ENCODE measurements around the gene ASB8.
A peak's percentile ranks its signal among the peaks of the same experiment; 100 is the strongest.
"Not testable (repeated sequence)": the region's sequence is repeated elsewhere in the genome, so short reads cannot be mapped to it uniquely, and the experiment has no call there.

The ASB8 gene

DNA sequence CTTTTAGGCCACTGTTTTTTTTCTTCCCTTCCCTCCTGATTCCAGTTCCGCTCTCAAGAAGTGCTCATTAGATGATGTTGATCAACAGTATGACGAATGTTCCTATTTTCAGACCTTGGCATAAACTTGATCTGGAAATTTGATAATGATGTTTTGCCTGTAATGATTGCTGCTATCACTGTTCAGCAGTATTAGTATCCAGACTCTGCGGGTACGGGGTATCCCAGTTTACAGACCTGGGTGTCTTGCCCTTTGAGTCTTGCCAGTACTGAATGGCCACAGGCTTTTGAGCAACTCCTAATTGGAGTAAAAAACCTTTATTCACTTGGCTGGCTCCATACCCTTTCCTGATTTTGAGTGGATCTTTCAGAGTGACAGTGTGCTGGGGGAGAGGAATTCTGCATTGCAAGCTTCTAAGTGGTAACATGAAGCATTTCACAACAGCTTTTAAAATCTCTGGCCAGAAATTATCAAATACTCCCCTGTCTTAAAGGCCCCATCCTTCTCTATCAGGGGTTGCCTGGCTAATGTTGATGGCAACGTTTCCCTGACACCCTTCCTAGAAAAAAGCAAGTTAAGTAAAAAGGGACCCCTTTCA, 5.9 kb upstream of the ASB8 start:
- DNase-seq = no peak

GRCh38 chr12:48160807-48161206, 3.5 kb upstream of the ASB8 start:
- TF ChIP-seq, protein P1, sequence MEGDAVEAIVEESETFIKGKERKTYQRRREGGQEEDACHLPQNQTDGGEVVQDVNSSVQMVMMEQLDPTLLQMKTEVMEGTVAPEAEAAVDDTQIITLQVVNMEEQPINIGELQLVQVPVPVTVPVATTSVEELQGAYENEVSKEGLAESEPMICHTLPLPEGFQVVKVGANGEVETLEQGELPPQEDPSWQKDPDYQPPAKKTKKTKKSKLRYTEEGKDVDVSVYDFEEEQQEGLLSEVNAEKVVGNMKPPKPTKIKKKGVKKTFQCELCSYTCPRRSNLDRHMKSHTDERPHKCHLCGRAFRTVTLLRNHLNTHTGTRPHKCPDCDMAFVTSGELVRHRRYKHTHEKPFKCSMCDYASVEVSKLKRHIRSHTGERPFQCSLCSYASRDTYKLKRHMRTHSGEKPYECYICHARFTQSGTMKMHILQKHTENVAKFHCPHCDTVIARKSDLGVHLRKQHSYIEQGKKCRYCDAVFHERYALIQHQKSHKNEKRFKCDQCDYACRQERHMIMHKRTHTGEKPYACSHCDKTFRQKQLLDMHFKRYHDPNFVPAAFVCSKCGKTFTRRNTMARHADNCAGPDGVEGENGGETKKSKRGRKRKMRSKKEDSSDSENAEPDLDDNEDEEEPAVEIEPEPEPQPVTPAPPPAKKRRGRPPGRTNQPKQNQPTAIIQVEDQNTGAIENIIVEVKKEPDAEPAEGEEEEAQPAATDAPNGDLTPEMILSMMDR (IDR thresholded peaks at IDR 0.05) = no peak
- intact Hi-C loops (cut with DNase I; ENCODE audit: low total_unique reads) = no loop called here
- Histone ChIP-seq H3K36me3 (no peaks in the 10 kb centered on the region), H3K9me3 (no peaks in the 10 kb centered on the region), H3K27ac (no peak overlapping the region), H3K4me1 (peaks cover 0 to 14% (median 11%) of the 10 kb centered on the region in 4 donors), H3K27me3 (peaks cover 0 to 6% of the 10 kb centered on the region in 2 donors), H3K4me3 (no peak overlapping the region)
- DNase-seq = peak in 1 of 2 donors; percentile 35

More for the DNA sequence above, 5.9 kb upstream of the ASB8 start:
- H3K27me3 ChIP-seq = peaks cover 0 to 15% of the 10 kb centered on the region in 2 donors
- no peaks in the 10 kb centered on the region for H3K36me3 ChIP-seq
- H3K9me3 ChIP-seq = no peaks in the 10 kb centered on the region
- H3K27ac ChIP-seq = no peak overlapping the region
- intact Hi-C loops (cut with DNase I; ENCODE audit: low total_unique reads) = no loop called here
- no peak overlapping the region for H3K4me3 ChIP-seq
- H3K4me1 ChIP-seq = no peaks in the 10 kb centered on the region
- TF ChIP-seq, protein P1 (IDR thresholded peaks at IDR 0.05) = no peak

DNA sequence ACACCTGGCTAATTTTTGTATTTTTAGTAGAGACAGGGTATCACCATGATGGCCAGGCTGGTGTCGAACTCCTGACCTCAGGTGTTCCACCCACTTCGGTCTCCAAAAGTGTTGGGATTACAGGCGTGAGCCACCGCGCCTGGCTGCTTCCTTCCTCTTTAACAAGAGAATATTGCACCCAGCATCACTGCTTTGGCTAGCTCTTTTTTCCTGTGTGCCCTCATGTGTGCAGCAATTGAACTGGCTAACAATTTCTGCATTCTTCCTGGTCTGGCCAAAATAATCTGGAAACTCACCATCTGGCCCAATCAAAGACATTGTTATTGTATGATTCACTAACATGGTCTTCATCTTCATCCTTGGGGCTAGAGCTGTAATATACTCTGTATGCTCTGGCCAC, 2.7 kb upstream of the ASB8 start:
- no peaks in the 10 kb centered on the region for H3K9me3 ChIP-seq
- no peaks in the 10 kb centered on the region for H3K36me3 ChIP-seq
- TF ChIP-seq, protein P1 (IDR thresholded peaks at IDR 0.05) = no peak
- peaks cover 0 to 4% of the 10 kb centered on the region in 2 donors for H3K27me3 ChIP-seq
- intact Hi-C loops (cut with DNase I; ENCODE audit: low total_unique reads) = no loop called here
- peaks cover 0 to 16% (median 12%) of the 10 kb centered on the region in 4 donors for H3K4me1 ChIP-seq
- no peak overlapping the region for H3K4me3 ChIP-seq
- H3K27ac ChIP-seq = no peak overlapping the region
- DNase-seq = no peak

DNA sequence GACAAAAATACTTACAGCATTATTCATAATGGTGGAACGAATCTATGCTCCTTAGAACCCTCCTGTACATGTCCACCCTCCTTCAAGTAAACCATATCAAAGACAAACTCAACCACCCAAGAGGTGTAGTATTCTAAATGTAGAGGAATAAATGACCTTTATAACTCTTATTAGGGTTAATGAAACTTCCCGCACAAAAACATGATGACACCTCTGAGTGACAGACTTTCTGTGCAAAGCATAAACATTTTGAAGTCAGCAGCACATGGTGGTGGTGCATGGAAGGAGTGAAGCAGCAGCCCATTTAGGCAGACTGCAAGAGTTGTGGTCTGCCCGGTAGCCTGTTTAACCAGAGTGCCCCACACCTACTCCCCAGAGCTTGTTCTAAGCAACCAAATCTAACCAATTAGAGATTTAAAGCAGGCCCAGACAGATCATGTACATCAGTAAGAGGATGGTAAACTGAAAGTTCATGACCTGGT, 615 bp upstream of the ASB8 start:
- intact Hi-C loops (cut with DNase I; ENCODE audit: low total_unique reads) = loop anchor here (5.0 kb wide), 1 partner anchor 51 kb away; the partner anchor contains the start of gene SENP1
- H3K27me3 ChIP-seq = peaks cover 0 to 4% of the 10 kb centered on the region in 2 donors
- H3K36me3 ChIP-seq = peaks cover 5 to 11% (median 7%) of the 10 kb centered on the region in 3 donors
- DNase-seq = no peak
- TF ChIP-seq, protein P1 (IDR thresholded peaks at IDR 0.05) = no peak
- H3K9me3 ChIP-seq = no peaks in the 10 kb centered on the region
- H3K27ac ChIP-seq = peak overlapping the region; percentile 86 to 94
- peak overlapping the region; percentile 83 to 97 for H3K4me3 ChIP-seq
- peaks cover 0 to 16% (median 12%) of the 10 kb centered on the region in 4 donors for H3K4me1 ChIP-seq

DNA sequence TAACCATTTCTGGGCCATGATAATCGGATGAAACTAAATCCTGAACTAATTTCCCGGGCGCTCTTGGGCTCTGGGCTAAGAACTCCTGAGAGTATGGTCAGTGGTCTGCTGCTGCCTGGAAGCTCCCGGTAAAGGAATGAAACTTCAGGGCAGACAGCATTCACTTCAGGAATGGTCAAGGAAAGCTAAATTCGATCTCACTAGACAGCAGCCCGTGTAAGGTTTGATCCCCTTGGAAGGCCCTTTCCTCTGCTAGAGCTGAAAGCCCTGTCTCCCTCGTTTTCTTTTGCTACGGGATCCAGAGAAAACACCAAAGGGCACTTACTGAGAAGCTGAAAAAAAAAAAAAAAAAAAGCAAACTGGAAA, 680 bp downstream of the ASB8 start:
- Histone ChIP-seq H3K27ac (peak overlapping the region; percentile 86 to 94), H3K9me3 (no peaks in the 10 kb centered on the region), H3K4me1 (peaks cover 0 to 16% (median 12%) of the 10 kb centered on the region in 4 donors), H3K27me3 (no peaks in the 10 kb centered on the region), H3K4me3 (peak overlapping the region; percentile 83 to 97), H3K36me3 (peaks cover 18 to 24% (median 18%) of the 10 kb centered on the region in 3 donors)
- no peak for DNase-seq
- TF ChIP-seq, protein P1 (IDR thresholded peaks at IDR 0.05) = no peak
- intact Hi-C loops (cut with DNase I; ENCODE audit: low total_unique reads) = loop anchor here (5.0 kb wide), 1 partner anchor 49 kb away; the partner anchor contains the start of gene SENP1

GRCh38 chr12:48155786-48156185, 1.5 kb downstream of the ASB8 start:
- not testable (repeated sequence) for DNase-seq, H3K4me3 ChIP-seq, H3K27me3 ChIP-seq, H3K27ac ChIP-seq, H3K9me3 ChIP-seq
- peaks cover 0 to 16% (median 12%) of the 10 kb centered on the region in 4 donors for H3K4me1 ChIP-seq
- peaks cover 27 to 33% (median 27%) of the 10 kb centered on the region in 3 donors for H3K36me3 ChIP-seq
- intact Hi-C loops (cut with DNase I; ENCODE audit: low total_unique reads) = loop anchor here (5.0 kb wide), 1 partner anchor 48 kb away; the partner anchor contains the start of gene SENP1

Data from tibial artery (tissue), 4 donors.